Epidermal melanocyte (primary cell): ENCODE results near the gene TAS2R13.

Source experiments
- DNase-seq: peaks from one replicate; pipeline ENCODE4 v3.0.0; 2011; ENCODE audit warnings: low spot score; ENCODE audit not compliant: insufficient read length

Gene TAS2R13, protein sequence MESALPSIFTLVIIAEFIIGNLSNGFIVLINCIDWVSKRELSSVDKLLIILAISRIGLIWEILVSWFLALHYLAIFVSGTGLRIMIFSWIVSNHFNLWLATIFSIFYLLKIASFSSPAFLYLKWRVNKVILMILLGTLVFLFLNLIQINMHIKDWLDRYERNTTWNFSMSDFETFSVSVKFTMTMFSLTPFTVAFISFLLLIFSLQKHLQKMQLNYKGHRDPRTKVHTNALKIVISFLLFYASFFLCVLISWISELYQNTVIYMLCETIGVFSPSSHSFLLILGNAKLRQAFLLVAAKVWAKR

DNA sequence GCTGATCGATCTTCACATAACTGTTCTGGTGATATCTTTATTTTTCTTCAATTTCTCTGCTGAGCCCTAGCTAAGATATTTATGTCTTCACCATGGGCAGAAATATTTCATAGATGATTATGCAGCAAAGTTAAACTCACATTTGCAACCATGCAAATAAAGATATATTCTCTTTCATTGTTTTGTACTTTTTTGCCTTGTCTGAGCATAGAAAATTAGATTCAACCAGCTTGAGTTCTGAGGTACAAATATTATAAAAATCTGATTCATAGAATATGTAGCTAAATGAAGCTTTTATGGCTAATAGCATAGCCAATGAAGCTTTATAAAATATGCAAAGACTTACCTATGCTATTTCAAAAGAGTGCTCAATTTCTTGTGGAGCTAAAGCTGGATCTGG, at the start of gene TAS2R13:
TAS2R13 (minus strand) TSS at position 101 of the 400 bp plus-strand sequence. CDS start 264 bp downstream, outside the sequence.
- no peak for DNase-seq

DNA sequence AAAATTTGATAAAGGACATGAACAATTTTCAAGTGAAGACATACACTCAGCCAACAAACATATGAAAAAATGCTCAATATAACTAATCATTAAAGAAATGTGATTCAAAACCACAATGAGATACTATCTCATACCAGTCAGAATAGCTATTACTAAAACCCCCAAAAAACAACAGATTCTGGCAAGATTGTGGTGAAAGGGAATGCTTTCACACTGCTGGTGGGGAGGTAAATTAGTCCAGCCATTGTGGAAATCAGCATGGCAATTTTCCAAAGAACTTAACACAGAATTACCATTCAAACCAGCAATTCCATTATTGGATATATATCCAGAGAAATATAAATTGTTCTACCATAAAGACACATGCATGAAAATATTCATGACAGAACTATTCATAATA, 48.4 kb upstream of the TAS2R13 start:
- DNase-seq, result no peak

DNA sequence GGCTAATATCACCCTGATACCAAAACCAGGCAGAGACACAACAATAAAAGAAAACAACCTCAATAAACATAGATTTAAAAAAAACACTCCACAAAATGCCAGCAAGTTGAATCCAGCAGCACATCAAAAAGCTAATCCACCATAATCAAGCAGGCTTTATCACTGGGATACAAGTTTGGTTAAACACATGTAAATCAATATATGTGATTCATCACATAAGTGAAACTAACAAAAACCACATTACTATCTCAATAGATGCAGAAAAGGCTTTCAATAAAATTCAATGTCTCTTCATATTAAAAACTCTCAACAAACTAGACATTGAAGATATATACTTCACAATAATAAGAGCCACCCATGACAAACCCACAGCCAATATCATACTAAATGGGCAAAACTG, 46.7 kb upstream of the TAS2R13 start:
- DNase-seq, result no peak

DNA sequence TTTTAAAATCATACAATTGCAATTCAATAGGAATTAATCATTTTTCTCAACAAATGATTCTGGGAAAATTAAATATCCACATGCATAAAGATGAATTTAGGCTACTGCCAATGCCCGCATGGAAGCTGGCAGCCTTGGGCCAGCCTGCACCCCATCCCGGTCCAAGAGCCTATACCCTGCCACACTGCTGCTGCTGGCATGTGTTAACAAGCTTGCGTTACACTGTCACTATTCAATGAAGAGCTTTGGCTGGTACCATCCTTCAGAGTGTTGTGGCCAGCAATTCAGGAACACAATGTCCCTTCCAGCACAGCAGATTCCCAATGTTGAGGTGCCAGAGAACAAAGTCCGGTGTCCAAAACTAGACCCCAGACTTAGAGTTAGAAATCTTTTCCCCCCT, 43.3 kb upstream of the TAS2R13 start:
- DNase-seq, result no peak

DNA sequence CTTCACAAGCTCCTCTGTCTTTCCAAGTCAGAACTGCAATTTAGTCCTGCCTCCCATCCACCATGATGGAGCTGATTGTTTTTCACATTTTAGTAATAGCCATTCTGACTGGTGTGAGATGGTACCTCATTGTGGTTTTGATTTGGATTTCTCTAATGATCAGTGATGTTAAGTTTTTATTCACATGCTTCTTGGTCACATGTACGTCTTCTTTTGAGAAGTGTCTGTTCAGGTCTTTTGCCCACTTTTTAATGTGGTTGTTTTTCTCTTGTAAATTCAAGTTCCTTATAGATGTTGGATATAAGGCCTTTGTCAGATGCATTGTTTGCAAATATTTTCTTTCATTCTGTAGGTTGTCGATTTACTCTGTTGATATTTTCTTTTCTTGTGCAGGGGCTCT, 33.8 kb upstream of the TAS2R13 start:
- no peak for DNase-seq

DNA sequence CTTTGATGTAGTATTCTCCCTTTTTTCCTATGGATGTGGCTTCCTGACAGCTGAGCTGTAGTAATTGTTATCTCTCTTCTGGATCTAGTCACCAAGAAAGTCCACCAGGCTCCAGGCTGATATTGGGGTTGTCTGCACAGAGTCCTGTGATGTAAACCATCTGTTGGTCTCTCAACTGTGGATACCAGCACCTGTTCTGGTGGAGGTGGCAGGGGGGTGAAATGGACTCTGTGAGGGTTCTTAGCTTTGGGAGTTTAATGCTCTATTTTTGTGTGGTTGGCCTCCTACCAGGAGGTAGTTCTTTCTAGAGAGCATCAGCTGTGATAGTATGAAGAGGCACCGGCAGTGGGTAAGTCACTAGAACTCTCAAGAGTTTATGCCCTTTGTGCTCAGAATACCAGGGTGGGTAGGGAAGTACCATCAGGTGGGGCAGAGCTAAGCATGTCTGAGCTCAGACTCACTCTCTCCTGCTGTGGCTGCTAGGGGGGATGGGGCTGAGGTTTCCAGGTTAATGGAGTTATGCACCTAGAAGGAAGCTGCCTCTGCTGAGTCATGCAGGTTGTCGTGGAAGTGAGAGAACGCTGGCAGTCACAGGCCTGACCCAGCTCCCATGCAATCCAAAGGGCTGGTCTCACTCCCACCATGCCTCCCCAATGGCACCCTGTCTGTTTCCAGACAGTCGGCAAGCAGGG, 32.7 kb upstream of the TAS2R13 start:
- DNase-seq, result no peak

DNA sequence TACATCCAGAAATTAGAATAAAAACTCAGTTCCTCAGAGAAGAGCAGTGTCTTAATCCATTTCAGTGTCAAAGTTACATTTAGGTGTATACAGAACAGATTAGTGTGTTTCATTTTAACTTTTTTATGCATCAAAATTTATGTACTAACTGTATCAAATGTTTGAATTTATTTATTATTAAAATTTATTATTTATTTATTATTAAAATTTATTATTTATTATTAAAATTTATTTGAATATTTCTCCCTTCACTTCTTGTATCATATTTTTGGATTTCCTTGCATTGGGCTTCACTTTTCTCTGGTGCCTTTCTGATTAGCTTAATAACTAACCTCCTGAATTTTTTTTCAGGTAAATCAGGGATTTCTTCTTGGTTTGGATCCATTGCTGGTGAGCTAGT, 32.0 kb upstream of the TAS2R13 start:
- DNase-seq, result no peak

DNA sequence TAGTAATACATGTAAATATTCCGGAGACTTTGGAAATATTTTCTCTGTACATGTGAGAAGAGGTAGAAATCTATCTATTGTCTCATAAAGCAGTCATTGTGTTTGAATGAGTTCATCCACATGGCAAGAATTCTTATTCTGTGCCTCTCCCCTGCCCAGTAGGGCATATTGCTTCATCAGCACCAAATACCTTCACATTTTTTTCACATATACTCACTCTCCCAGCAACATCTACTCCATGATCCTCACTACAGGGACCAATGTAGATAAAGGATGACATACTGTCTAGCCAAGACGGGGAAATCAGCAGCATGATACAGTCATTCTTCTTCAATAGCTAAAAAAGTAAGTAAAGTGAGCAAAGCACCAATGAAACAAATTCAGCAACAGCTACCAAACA, 31.0 kb upstream of the TAS2R13 start:
- no peak for DNase-seq

DNA sequence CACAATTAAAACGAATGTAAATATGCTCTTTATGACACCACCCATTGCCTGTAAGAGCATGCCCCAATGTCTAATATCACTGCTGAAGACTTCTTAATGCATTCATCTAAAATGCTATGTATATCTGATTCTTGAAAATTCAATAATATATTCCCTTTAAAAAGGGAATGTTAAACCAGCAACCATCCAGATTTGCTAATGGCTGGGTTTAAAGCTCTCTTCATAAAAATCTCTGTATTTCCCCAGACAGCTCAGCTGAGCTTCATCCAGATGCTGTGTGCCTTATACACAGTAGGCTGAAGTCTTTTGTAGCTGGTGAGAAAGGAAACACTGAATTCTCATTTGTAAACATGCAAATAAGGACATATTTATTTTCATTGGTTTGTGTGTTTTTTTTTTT, 29.8 kb upstream of the TAS2R13 start, which contains the start of gene TAS2R14:
TAS2R14 (minus strand) TSS at position 101 of the 400 bp plus-strand sequence; CDS start at position 45, 56 bp downstream.
- DNase-seq, result no peak

DNA sequence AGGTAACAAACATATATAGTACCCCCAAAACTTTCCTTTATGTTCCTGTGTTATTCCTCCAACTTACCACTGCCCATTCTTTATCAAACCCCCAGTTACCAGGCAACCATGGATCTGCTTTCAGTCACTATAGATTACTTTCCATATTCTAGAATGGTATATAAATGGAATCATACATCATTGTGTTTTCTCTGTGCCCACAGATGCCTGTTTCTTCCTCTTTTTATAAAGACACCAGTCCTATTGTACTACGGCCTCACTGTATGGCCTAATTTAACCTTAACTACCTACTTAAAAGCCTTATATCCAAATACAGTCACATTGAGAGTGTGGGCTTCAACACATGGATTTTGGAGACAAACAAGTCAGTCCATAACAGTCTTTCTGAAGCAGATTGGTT, 27.1 kb upstream of the TAS2R13 start:
- DNase-seq, result no peak

DNA sequence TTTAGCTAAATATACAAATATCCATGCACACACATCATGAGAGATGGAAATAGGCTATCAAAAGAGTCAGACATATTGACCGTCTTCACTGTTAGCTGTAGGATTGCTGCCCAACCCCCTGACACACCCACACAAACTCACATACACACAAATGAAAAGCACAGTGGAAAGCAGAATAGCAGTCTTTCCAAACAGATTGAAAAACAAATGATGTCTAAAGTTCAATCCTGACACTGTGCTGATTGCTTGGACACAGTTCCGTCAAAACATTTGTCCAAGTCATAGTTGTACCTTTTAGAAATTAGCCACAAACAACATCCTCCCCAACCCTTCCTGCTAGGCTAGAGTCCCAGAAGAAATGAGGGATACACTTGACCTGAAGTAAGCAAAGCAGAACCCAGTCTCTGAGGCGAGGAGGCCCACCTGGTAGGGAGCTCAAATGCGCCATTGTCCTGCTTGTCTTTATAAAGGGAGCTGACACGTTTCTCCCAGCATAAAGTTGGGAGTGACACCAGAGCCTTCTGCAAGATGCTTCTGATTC, 19.5 kb upstream of the TAS2R13 start, which contains the start of gene PRH2:
PRH2 (plus strand) TSS at position 491 of the 541 bp plus-strand sequence; CDS start at position 529, 38 bp downstream.
- DNase-seq, result no peak

DNA sequence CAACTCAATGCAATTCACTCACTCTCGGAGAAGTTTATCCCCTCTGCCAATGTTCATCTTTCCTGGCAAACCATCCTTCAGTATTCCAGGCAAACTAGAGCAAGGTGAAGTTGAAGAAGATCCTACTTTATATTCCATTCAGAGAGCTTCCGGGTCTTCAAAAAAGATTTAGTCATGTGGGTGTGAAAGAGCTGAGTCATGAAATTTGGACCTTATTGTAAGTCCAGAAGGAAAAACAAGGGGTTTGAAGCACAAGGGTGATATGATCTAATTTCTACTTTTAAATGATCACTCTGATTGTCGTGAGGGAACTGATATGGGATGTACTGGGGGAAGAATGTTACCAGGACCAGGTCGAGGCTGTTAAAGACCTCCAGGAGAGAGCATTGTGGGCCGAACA, 16.9 kb upstream of the TAS2R13 start:
- DNase-seq, result no peak

DNA sequence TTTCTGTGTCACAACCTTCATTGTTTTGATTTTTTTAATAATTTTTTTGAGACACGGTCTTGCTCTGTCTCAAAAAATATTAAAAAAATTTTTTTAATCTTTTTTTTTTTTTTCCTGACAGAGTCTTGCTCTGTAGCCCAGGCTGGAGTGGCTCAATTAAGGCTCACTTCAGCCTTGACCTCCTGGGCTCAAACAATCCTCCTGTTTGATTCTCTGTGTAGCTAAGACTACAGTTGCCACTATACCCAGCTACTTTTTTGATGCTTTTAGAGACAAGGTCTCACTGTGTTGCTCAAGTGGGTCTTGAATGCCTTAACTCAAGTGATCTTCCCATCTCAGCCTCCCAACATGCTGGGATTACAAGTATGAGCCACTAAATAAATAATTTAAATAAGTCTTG, 10.4 kb upstream of the TAS2R13 start:
- DNase-seq, result no peak

DNA sequence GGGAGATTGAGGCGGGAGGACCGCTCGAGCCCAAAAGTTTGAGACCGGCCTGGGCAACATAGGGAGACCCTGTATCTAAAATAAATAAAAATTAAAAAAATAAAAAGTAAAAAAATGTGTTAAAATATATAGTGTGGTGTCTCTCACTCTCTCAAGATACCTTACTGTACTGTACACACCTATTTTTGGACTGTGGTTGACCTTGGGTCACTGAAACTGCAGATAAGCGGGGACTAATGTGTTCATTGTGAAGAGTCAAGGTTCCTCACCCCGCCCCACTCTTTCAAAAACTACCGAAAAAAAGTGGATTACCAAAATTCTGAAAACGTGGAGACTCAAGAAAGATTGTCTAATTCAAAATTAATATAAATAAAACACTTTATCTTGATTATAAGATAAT, 1.0 kb upstream of the TAS2R13 start:
- DNase-seq, result no peak

DNA sequence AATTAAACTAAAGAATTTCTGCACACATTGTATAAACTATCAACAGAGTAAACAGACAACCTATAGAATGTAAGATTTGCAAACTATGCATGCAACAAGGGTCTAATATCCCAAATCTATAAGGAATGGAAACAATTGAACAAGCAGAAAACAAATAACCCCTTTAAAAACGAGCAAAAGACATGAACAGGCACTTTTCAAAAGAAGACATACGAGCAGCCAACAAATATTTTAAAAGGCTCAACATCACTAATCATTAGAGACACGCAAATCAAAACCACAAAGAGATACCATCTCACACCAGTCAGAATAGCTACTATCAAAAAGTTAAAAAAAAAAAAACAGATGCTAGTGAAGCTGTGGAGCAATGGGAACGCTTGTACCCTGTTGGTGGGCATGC, 4.7 kb downstream of the TAS2R13 start:
- no peak for DNase-seq

DNA sequence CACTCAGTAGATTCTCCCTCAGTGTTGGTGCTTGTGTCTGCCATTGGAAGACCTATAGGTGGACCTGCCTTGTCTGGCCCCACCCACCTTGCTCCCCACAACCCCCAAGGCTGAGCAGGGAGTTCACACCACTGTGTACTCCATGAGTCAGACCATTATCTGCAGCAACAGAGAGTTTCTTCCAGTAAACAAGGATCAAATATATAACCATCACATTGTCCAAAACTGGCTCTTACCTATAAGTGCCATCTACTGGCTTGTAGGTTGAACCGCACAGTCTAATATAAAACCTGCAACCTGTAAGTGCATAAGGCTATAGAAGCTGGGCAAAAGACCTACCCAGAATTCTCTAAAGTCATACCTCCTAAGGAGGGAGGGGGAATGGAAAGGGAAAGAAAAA, 7.9 kb downstream of the TAS2R13 start:
- no peak for DNase-seq

DNA sequence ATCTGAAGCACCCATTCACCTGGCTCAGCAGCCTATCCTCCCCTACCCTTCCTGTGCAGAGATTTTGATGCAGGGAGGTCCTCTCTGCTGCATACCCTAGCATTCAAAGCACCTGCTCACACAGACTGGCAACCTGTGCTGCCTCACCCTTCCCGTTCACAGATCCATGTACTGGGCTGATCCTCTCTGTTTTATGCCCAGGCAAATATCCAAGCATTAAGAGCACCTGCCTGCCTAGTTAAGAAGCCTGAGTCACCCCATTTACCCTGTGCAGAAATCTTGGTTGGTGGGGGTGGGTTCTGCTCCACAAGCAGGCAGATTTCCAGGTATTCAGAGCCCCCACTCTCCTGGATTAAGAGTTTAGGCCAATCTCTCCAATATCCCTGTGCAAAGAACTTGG, 8.4 kb downstream of the TAS2R13 start:
- no peak for DNase-seq

DNA sequence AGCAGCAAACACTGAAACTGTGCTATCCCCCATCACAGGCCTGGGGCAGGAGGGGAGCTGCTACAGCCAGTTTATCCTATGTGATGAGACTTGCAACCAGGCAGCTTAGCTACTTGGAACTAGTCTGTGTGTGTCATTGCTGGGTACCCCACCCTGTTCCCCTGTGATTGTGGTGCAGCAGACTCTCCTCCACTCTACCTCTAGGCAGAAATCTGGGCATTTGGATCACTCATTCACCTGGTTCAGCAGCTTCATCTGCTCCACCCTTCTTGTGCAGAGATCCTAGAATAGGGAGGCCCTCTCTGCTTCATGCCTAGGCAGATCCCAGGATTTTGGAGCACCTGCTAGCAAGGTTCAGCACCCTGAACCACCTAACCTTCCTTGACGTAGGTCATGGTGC, 8.8 kb downstream of the TAS2R13 start:
- no peak for DNase-seq

DNA sequence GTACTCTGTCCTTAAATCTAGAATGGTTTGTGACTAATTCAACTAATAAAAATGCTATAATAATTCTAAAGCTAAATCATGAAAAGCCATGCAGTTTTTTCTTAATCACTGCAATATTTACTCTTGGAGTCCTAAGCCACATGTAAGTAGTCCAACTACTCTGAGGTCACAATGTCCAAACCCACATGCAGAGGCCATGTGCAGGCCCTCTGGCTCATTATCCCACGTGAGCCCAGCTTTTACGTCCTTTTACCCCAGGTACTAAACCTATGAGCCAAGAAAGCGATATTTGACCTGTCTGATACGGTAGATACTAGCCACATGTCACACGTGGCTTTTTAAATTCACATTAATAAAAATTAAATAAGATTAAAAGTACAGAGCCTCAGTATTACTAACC, 12.5 kb downstream of the TAS2R13 start:
- DNase-seq, result no peak

DNA sequence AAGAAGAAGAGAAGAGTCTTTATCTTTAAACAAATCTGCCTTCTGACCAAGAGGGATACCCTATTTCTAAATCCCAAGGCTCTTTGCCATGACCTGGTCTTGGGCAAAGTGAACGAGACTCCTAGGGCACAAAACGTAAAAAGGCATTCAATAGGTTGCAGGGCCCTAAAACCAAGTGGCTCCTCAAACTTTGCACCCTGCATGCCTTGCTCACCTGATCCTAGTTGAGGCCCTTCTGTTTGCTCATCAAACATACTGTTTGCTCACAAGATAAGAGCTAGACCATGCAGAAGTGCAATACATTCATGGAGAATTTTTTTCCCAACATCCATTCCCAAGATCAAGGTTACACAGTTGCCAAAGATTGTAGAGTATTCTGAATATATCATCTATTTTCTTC, 17.4 kb downstream of the TAS2R13 start:
- no peak for DNase-seq

DNA sequence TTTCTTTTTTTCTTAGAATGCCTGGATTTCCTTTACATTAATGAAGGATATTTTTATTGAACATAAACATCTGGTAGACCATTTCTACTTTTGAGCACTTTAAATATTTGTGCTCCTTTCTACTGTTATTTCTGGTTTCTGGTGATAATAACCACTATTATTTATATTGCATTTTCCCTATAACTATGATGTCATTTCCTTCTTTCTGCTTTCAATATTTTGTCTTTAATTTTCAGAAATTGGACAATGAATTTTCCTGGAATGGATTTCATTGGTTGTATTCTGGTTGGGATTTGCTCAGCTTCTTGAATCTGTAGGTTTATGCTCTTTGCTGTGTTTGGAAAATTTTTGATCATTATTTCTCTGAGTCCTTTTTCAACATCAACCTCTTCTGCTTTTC, 20.1 kb downstream of the TAS2R13 start:
- DNase-seq, result no peak

DNA sequence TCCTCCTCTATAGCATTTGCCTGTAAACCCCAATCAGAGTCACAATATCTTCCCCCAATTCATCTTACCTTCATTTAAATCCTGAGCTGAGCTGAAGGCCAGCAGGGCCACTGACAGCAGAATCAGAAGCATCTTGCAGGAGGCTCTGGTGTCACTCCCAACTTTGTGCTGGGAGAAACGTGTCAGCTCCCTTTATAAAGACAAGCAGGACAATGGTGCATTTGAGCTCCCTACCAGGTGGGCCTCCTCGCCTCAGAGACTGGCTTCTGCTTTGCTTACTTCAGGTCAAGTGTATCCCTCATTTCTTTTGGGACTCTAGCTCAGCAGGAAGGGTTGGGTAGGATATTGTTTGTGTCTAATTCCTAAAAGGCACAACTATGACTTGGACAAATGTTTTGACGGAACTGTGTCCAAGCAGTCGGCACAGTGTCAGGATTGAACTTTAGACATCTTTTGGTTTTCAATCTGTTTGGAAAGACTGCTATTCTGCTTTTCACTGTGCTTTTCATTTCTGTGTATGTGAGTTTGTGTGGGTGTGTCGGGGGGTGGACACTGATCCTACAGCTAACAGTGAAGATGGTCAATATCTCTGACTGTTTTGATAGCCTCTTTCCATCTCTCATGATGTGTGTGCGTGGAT, 25.2 kb downstream of the TAS2R13 start, which contains the start of gene PRH1:
PRH1 (minus strand) TSS at position 170 of the 640 bp plus-strand sequence; CDS start at position 132, 38 bp downstream.
- no peak for DNase-seq
